Adipose tissue (tissue), 3 donors: ENCODE results near the gene SERPINI1. TPM values are rescaled to one million over a fixed set of nuclear protein-coding genes. Genes with fewer than 3 reads are reported as not detected.

ENCODE experiments used
- H3K27ac ChIP-seq: one replicate; pipeline ENCODE4 v1.5.1; 2013; ENCODE audit warnings: low read depth, low read length
- WGBS, 3 donors: extraction: QIAGEN DNeasy Blood & Tissue Kit; methylation state at CpG; one replicate each; pipeline ENCODE4 v1.1.7; 2013; 5-methylcytosine and 5-hydroxymethylcytosine counted together
- polyA plus RNA-seq, 3 donors: library from polyadenylated mRNA; stranded (reverse); fragments of 200-250 nt; gene quantifications; one replicate each; pipeline ENCODE4 v1.2.3, GENCODE V29; 2013
- donor health status: healthy with polysubstance abuse.
- donor health status: Bipolar disorder and iron deficiency.
- donor health status: healthy.

The SERPINI1 gene
- polyA plus RNA-seq, 3 donors = 15.0 to 36.7 (median 15.0) TPM

DNA sequence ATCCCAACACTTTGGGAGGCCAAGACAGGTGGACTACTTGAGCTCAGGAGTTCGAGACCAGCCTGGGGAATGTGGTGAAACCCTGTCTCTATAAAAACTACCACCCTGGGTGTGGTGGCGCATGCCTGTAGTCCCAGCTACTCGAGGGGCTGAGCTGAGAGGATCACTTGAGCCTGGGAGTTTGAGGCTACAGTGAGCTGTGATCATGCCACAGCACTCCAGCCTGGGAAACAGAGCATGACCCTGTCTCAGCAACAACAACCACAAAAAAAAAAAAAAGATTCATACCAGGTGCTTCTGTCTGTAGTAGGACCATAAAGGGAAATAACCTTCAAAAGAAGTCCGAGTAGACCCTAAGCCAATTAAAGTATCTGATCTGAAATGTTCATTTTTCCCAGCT lies 94.5 kb downstream of the SERPINI1 start:
- WGBS, 3 donors = 83 to 87% (median 84%) methylated on average over 4 of the region's 4 CpGs
- H3K27ac ChIP-seq = no peak overlapping the region

DNA sequence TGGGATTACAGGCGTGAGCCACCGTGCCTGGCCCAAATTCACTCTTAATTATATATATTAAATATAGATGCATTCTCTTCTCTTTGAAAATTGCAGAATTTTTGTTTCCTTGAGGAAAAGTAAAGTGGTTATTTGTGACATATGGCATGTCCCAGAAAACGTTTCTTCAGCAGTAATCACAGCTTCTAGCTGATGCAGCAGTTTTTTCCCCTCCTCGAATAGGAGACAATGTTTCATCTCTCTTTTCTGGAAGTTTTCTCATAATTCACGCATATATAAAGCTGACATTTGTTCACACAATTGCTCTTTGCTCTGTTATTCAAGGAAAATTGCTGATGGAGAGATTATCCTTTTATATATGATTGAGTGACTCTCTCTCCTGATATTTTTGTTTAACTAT lies 99.8 kb downstream of the SERPINI1 start:
- 80 to 85% (median 82%) methylated on average over 5 of the region's 5 CpGs for WGBS, 3 donors
- H3K27ac ChIP-seq = no peak overlapping the region

DNA sequence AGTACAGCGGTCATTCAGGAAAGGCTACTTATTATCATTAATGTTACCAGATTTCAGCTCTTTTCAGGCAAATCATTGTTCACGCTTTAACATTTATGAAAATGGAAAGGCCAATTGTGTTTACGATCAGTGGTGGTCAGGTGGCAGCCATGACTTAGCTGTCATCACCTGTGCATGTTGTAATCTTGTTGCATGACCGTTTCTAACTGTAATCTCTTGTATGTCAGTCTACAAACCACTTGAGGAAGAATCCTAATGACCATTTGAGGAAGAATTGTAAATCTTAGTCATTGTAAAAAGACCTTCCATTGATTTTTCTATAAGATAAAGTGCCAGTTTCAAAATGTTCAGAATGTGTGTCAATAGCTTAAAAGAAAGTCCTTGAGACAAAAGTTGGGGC lies 100.4 kb downstream of the SERPINI1 start:
- H3K27ac ChIP-seq = no peak overlapping the region
- WGBS, 3 donors = 77 to 82% (median 82%) methylated on average over 4 of the region's 4 CpGs

DNA sequence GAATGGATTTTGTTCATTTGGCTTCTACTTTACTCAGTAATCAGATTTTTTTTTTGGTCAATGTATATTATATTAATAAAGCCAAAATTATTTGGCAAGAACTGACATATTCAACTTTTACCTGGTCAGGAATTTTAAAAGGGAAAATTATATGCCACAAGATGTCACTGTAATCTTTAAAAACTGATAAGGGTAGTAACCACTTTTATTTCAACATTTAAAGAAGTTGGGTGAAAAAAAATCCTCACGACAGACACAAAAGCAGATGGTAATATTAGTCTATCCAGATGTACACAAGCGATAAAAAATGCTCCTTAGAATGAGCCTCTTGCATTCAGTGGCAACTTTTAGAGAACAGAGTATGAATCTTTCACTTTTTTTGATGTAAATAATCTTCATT lies 101.9 kb downstream of the SERPINI1 start:
- H3K27ac ChIP-seq = no peak overlapping the region
- WGBS, 3 donors = 35 to 51% (median 36%) methylated on average over 2 of the region's 2 CpGs

DNA sequence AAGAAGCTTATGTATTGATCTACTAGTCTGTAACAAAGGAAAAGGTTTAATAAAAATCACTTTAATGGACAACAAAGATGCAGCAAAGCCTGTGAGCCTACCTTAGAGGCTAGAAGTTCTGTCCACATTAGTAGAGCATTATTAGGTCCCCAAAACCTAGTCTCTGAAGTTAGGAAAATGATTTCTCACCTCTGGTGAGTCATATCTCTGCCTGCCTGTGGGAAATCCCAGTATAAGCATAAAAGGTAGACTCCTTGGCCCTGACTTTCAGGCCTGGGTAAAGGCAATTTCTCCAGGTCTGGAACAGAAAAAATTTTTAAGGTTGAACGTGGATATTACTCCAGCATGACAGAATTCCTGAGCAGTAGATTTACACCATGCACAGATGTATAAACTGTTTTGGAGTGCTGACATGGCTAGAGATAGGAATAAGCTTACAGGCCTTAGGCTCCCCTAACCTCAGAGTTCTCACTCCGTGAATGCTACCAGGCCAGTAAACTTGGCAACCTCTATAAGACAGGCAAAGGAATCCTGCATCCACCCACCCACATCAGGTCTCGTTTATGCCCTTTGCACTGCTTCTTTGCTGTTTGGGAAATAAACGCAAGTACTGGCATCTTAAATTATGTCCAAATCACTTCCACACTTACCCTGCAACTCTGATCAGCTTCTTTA lies 104.1 kb downstream of the SERPINI1 start:
- 59 to 72% (median 67%) methylated on average over 4 of the region's 4 CpGs for WGBS, 3 donors
- H3K27ac ChIP-seq = no peak overlapping the region

DNA sequence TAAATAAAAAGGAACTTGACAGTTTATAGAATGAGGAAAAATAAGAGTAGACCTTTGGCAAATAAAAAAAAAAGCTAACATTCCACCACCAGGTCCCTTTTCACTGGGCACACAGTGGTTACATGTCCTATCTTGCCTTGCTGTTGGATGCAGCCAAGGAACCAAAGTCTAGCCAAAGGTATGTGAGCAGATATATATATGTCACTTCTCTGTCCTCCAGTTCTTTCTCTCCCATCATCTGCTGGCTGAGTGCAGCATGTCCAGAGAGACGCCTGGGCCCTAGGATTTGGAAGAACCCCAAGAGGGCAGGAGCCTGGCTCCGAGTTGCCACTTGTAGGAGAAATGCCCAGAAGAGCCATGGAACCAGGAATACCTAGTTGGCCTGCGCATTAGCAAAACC lies 104.7 kb downstream of the SERPINI1 start:
- no peak overlapping the region for H3K27ac ChIP-seq
- 75 to 93% (median 91%) methylated on average over 3 of the region's 3 CpGs for WGBS, 3 donors

DNA sequence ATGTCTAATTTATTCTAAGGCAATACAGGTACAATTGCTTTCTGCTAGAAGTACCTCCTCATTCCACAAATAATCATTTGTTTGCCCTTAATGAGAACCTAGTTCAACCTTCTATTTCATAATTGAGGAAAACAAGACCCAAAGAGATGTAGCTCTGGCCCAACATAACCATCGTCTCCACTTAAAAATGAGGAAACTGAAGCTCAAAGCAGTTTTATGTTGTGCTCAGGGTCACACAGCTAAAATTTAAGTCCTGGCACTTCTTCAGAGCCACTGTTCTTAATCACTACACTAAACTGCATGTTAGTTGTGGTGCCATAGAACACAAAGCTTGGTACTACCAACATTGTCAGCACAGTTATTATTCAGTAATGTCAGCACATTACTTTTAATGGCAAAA lies 108.0 kb downstream of the SERPINI1 start:
- 49 to 73% (median 54%) methylated on average over 1 of the region's 1 CpG for WGBS, 3 donors
- no peak overlapping the region for H3K27ac ChIP-seq

DNA sequence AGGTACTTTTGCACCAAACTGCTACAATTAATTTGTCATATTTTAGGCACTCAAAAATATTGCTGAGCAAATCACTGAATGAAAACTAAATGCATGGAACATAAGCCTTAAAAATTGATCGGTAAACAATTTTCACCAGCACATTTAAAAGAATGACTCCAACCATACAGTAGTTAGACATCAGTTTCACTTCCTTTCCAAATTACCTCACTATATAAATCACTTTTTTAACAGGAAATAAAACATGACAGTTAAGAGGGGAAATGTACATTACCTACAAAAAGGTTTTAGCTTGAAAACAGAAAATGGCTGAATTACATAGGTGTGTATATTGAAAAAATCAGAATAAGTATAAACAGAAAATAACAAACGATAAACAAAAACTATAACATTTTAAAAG lies 108.4 kb downstream of the SERPINI1 start:
- no peak overlapping the region for H3K27ac ChIP-seq
- 69 to 84% (median 73%) methylated on average over 2 of the region's 2 CpGs for WGBS, 3 donors

DNA sequence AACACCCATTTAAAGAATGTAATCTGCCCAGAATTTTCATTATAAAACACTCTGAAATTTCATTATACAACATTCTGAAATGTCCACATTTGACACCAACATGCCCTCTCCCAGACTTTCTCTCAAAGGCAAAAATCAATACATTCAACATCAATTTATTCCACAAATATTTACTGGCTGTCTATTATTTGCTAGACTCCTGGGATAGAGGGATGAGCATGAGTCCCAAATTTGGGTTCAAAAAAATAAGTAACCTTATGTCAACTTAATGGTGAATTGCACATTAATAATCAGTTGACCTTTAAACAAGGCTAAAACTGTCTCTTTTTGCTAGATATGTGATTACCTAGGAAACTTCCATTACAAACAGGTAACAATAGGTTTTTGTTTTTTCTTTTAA lies 109.0 kb downstream of the SERPINI1 start:
- no peak overlapping the region for H3K27ac ChIP-seq

DNA sequence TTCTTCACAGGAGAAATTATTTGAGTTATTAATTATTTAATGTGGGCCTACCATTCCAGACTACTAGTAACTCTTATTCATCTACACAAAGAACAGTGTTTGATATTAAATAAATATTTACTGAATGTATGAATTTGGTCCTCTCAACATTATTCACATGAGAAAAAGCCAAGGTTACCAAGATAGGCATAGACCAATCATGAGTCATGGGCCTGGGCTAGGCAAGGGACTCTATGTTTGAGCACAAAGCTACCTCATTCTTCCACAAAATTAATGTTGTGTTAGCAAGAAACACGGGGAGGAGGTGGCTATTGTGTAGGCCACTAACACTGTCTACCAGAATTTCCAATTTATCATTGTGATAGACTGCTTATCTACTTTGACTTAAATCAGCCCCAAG lies 115.7 kb downstream of the SERPINI1 start:
- no peak overlapping the region for H3K27ac ChIP-seq
- 29 to 72% (median 51%) methylated on average over 1 of the region's 1 CpG for WGBS, 3 donors

DNA sequence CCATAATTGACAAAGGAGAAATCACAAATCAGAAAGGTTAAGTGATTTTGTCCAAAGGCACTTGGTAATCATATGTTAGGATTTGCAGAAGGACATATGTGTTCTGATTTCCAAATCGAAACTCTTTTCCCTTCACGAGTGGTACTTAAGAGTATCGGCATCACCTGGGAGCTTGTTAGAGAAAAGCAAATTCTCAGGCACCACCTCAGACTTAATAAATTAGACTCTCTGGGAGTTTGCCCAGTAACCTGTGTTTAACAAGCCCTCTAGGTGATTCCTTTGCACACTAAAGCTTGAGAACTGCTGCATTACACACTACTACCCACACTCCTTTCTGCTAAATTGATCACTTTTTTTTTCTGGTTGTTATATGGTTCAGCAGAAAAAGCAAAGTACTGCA lies 116.2 kb downstream of the SERPINI1 start:
- H3K27ac ChIP-seq = no peak overlapping the region
- WGBS, 3 donors = 93 to 98% (median 95%) methylated on average over 3 of the region's 3 CpGs

DNA sequence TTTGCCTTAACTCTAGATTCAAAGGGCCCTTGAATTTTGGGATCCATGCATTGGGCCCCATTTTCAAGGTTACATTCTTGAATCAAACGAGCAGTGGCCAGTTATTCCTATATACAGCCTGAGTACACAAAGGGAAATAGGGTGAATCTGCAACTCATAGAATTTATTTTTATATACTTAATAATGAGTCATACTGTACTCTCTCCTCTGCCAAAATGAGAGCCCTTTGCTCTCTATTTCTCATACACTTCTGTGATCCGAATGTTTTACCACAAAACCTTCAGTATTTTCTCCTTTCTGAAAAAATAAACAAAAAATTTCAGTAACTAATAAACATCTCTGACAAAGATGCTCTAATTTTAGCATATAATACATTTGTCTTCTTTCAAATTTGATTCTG lies 116.7 kb downstream of the SERPINI1 start:
- 47 to 66% (median 61%) methylated on average over 2 of the region's 2 CpGs for WGBS, 3 donors
- no peak overlapping the region for H3K27ac ChIP-seq

DNA sequence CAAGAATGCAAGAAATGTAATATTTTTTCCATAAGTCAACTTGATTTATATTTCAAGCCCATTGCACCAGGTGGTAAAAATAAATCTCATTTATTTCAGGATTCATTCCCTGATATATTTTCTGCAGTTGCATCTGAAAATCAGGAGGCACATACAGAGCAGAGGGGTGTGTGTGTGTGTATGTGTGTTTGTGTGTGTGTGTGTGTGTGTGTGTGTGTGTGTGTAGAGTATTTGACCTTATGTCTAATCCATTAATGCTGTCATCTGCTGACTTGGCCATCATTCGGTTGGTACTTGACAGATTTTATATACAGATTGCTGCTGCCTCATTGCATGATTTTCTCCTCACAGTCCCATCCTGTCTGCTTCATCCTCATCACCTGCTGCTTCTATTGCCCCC lies 118.5 kb downstream of the SERPINI1 start:
- H3K27ac ChIP-seq = no peak overlapping the region
- 50 to 89% (median 62%) methylated on average over 1 of the region's 1 CpG for WGBS, 3 donors

DNA sequence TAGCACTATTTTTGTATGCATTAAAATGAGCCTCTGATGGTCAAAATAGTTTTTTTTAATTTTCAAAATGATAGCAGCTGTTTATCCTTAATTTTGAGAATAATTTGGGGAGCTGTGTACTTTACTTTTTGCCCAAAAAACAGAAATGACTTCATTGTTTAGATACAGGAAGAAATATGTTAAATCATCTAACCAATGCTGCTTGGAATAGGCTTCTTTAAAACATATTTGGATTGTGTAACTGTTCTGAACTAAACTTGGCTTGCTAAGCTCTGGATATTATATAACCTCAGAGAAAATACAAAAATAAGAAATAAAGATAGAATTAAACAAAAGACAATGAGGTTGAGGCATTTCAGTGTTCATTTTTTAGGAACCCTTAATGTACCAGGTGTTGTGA lies 119.3 kb downstream of the SERPINI1 start:
- no peak overlapping the region for H3K27ac ChIP-seq

DNA sequence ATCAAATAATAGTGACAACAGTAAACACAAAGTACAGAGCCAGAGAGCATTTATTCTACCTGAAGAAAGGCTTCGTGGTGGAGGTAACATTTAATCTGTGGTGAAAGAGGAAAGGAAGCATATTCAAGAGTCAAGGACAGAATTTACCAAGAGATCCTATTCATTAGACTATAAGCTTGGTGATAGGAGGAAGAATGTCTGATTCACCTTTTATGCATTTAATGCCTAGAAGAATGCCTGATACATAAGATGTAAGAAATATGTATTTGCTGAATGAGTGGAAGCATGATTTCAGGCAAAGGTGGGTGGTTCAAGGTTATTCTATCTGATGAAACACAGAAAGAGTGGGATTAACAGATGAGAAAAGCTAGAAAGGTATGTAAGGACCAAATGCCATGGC lies 119.8 kb downstream of the SERPINI1 start:
- 57 to 63% (median 58%) methylated on average over 1 of the region's 1 CpG for WGBS, 3 donors
- no peak overlapping the region for H3K27ac ChIP-seq

DNA sequence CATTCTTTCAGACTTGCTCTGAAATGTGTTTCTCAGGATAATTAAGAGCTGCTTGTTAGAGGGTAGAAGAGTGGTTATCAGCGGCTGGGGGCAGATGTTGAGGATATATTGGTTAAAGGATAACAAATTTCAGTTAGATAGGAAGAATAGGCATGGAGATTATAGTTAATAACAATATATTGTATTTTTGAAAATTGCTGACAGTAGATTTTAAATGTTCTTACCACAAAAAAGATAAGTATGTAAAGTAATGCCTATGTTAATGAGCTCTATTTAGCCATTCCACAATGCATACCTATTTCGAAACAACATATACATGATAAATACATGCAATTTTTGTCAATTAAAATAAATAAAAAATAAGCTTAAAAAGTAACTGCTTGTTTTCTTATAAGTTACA lies 123.3 kb downstream of the SERPINI1 start:
- no peak overlapping the region for H3K27ac ChIP-seq
- 94% methylated on average over 2 of the region's 2 CpGs for WGBS, 3 donors

DNA sequence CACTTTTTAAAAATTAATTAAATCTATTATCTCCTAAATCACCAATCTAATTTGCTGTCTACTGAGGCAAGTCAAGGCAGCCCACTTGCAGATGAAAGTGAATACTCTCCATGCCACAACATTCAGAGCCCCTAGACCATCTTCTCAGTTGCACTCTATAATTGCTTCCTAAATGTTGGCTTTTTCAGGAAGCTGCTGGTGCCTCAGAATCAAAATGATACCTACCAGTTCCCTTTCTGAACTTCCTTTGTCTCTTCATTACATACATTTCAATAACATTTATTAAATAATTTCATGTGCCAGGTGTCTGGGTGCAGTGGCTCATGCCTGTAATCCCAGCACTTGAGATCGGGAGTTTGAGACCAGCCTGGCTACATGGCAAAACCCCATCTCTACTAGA lies 124.1 kb downstream of the SERPINI1 start:
- H3K27ac ChIP-seq = no peak overlapping the region
- WGBS, 3 donors = 67 to 87% (median 85%) methylated on average over 1 of the region's 1 CpG

DNA sequence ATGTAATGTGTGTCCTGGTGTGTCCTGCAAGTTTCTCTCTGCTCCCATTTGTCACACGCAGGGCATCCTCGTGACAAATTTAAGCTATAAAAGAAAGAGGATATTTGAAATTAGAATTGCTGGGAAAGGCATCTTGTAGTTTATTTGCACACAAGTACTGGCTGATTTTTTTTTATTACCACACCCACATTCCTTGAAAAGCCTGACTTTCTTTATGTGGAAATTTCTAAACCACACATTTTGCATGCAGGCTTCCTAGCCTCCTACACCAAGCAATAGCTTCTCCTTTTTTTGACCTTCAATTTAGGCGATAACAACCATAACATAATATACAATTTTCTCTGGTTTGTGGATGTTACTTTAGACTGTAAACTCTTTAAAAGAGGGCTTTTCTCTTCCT lies 126.1 kb downstream of the SERPINI1 start:
- H3K27ac ChIP-seq = no peak overlapping the region
- WGBS, 3 donors = 29 to 74% (median 38%) methylated on average over 3 of the region's 3 CpGs

DNA sequence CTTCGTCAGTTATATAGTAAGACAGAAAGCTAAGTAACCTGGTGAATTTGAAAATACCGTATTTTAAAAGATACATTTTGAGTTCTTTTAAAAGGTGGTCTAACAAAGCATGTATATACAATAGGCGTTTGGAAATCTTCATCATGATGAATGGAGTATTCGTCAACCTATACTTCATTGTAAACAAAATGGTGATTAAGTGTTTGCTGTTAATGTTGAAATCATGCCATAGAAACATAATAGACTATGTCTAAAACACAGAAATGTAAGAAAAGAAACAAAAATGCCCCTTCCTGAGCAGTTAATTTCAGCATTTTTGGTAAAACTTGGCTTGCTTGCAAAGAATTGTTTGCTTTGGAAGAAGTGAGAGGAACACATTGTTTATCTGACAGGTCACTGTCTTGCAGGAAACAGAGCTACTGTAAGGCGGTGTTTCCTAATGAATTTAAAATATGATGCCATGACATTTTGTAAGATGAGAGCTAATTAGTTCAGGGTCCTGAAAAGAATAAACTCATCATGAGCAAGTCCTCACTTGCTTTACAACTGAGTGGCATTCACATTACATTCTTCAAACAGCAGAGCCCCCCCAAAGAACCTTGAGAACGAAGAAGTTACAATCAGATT lies 126.7 kb downstream of the SERPINI1 start:
- no peak overlapping the region for H3K27ac ChIP-seq
- WGBS, 3 donors = 50 to 80% (median 62%) methylated on average over 6 of the region's 6 CpGs

DNA sequence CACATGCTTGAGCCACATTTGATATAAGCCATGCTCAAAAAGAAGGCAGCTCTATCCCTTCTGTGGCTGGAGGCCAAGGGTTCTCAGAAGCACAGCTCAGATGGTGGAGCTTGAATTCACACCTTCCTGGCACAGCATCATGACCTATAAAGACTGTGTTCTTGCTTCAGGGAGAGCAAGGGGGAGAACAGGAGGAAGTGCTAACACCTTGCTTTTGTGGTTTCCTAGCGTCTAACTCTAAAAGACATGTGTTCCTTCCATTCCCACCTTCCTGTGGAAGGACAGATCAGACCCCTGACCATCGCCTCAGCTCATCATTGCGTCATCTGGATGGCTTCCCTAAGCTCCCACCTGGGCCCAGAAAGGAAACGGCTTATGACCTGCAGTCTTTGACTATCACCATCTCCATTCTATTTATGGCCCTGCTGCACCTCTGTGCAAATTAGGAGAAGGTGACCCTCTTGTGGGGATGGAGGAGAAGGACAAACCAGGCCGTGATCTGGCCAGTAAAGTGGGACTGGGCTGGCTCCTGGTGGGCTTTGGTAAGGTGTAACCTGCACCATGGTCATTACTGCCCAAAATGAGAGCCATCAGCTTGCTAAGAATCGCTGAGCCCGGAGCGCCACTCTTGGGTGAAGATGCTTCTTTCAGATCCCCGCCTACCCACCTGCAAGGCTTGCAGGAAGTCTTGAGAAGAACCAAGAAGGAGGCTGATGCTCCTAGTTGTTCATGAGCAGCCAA lies 128.5 kb downstream of the SERPINI1 start:
- no peak overlapping the region for H3K27ac ChIP-seq
- 79 to 94% (median 80%) methylated on average over 9 of the region's 9 CpGs for WGBS, 3 donors
